Measurements from ENCODE around the gene TMPRSS13. TPM values are rescaled to one million over a fixed set of nuclear protein-coding genes. Genes with fewer than 3 reads are reported as not detected.

The TMPRSS13 gene
- total RNA-seq, 2 donors from 2014 or later, result 1.2 to 14.7 TPM

DNA sequence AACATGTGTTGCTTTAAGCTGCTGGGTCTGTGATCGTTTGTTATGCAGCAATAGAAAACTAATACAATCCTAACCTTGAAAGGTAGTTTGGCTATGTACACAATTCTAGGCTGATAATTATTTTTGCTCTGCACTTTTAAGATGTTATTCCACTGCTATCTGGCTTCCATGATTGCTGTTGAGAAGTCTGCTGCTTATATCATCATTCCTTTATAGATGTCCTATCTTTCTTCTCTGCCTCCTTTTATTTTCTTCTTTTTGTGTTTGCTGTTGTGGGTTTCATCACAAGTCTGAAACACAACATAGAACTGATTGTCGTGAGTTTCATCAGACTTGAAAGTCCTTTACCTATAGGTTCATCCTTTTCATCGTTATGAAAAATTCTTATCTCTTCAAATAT, 76.9 kb downstream of the TMPRSS13 start:
- Histone ChIP-seq H3K27me3 (replicated peaks; ENCODE audit: insufficient read depth) (no peaks in the 10 kb centered on the region), H3K9me3 (no peaks in the 10 kb centered on the region), H3K27ac (no peak overlapping the region), H3K4me3 (no peak overlapping the region), H3K36me3 (no peaks in the 10 kb centered on the region), H3K4me1 (replicated peaks) (no peaks in the 10 kb centered on the region)
- TF ChIP-seq POLR2AphosphoS5 (IDR thresholded peaks at IDR 0.05), result no peak
- no peak for TF ChIP-seq POLR2A (IDR thresholded peaks at IDR 0.05)
- TF ChIP-seq, protein P1, sequence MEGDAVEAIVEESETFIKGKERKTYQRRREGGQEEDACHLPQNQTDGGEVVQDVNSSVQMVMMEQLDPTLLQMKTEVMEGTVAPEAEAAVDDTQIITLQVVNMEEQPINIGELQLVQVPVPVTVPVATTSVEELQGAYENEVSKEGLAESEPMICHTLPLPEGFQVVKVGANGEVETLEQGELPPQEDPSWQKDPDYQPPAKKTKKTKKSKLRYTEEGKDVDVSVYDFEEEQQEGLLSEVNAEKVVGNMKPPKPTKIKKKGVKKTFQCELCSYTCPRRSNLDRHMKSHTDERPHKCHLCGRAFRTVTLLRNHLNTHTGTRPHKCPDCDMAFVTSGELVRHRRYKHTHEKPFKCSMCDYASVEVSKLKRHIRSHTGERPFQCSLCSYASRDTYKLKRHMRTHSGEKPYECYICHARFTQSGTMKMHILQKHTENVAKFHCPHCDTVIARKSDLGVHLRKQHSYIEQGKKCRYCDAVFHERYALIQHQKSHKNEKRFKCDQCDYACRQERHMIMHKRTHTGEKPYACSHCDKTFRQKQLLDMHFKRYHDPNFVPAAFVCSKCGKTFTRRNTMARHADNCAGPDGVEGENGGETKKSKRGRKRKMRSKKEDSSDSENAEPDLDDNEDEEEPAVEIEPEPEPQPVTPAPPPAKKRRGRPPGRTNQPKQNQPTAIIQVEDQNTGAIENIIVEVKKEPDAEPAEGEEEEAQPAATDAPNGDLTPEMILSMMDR (IDR thresholded peaks at IDR 0.05), result no peak
- 66% methylated on average over 3 of the region's 3 CpGs for WGBS
- intact Hi-C loops (cut with DNase I), result no loop called here
- DNase-seq (ENCODE audit: low spot score), result no peak

DNA sequence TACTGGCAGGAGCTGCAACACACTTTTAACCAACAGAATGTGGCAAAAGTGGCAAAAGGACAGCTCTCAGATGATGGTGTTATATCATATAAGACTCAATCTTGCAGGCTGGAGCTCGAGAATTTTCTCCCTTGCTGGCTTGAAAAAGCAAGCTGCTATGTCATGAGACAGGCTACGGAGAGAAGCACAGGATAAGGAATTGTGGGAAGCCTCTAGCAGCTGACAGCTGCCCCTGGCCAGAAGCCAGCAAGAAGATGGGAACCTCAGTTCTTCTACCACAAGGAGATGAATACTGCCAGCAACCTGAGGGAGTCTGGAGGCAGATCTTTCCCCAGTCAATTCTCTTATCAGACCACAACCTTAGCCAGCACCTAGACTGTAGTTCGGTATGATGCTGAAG, 77.3 kb downstream of the TMPRSS13 start:
- no peak overlapping the region for H3K27ac ChIP-seq
- intact Hi-C loops (cut with DNase I), result no loop called here
- H3K4me1 ChIP-seq (replicated peaks), result no peaks in the 10 kb centered on the region
- no peaks in the 10 kb centered on the region for H3K27me3 ChIP-seq (replicated peaks; ENCODE audit: insufficient read depth)
- H3K36me3 ChIP-seq, result no peaks in the 10 kb centered on the region
- H3K4me3 ChIP-seq, result no peak overlapping the region
- no peak for TF ChIP-seq POLR2A (IDR thresholded peaks at IDR 0.05)
- TF ChIP-seq, protein P1 (IDR thresholded peaks at IDR 0.05), result no peak
- TF ChIP-seq POLR2AphosphoS5 (IDR thresholded peaks at IDR 0.05), result no peak
- no peaks in the 10 kb centered on the region for H3K9me3 ChIP-seq
- DNase-seq (ENCODE audit: low spot score), result no peak
- WGBS, result 84% methylated on average over 3 of the region's 3 CpGs

DNA sequence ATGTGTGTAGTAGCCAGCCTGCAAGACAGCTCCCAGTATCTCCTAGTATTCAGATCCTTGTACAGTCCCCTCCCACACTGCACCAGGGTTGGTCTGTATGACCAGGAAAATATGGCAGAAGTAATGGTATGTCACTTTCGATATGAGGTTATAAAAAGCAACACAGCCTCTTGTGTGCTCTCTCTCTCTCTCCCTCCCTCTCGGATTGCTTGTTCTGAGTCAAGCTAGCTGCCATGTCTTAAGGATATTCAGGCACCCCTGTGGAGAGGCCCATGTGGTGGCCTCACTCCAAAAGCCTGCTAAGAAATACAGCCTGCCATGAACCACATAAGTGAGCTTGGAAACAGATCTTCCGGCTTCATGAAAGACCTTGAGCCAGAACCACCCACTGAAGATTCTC, 78.1 kb downstream of the TMPRSS13 start:
- WGBS, result 67% methylated on average over 3 of the region's 3 CpGs
- TF ChIP-seq, protein P1 (IDR thresholded peaks at IDR 0.05), result no peak
- no peak for TF ChIP-seq POLR2AphosphoS5 (IDR thresholded peaks at IDR 0.05)
- TF ChIP-seq POLR2A (IDR thresholded peaks at IDR 0.05), result no peak
- intact Hi-C loops (cut with DNase I), result no loop called here

More for the DNA sequence above, 78.1 kb downstream of the TMPRSS13 start:
- no peaks in the 10 kb centered on the region for H3K4me1 ChIP-seq (replicated peaks)
- no peaks in the 10 kb centered on the region for H3K27me3 ChIP-seq (replicated peaks; ENCODE audit: insufficient read depth)
- no peaks in the 10 kb centered on the region for H3K36me3 ChIP-seq
- no peak overlapping the region for H3K27ac ChIP-seq
- no peak overlapping the region for H3K4me3 ChIP-seq
- H3K9me3 ChIP-seq, result no peaks in the 10 kb centered on the region
- DNase-seq (ENCODE audit: low spot score), result no peak

Other genes with a start within 250 kb of the TMPRSS13 start
- 1 to 10 TPM in 1 of 2 donors, under 1 TPM in 1; 0.14 to 2.8 TPM for gene DSCAML1, start 132.2 kb downstream of the TMPRSS13 start, total RNA-seq
- 1 to 10 TPM in 1 of 2 donors, under 1 TPM in 1; 0.87 to 1.8 TPM for gene FXYD2, start 104.7 kb downstream of the TMPRSS13 start, total RNA-seq
- 100 to 1,000 TPM in 1 of 2 donors, 10 to 100 TPM in 1; 29.6 to 366 TPM for gene FXYD6, start 52.7 kb downstream of the TMPRSS13 start, total RNA-seq
- 10 to 100 TPM in 1 of 2 donors, 1 to 10 TPM in 1; 4.5 to 10.7 TPM for gene IL10RA, start 57.0 kb upstream of the TMPRSS13 start, total RNA-seq
- gene TMPRSS4, start 147.7 kb upstream of the TMPRSS13 start, total RNA-seq, result 1 to 10 TPM; 1.5 to 6.4 TPM
- under 1 TPM in 1 of 2 donors, not detected in 1; 0.09 TPM for gene SMIM35, start 157.6 kb upstream of the TMPRSS13 start, total RNA-seq
- 1 to 10 TPM; 3.0 to 5.6 TPM for gene SCN4B, start 223.4 kb upstream of the TMPRSS13 start, total RNA-seq
- gene SCN2B, start 247.2 kb upstream of the TMPRSS13 start, total RNA-seq, result 1 to 10 TPM in 1 of 2 donors, under 1 TPM in 1; 0.68 to 1.1 TPM